EL (cell line): ENCODE data around the gene LPP.

ENCODE experiments used
- DNase-seq: peaks from one replicate; pipeline ENCODE4 v3.0.0-alpha.2; 2016

LPP gene

GRCh38 chr3:188489639-188490405 is 335.9 kb downstream of the LPP start:
- DNase-seq = peak; percentile 61

- DNase-seq = no peak
Observed at GRCh38 chr3:188490416-188490815, 336.5 kb downstream of the LPP start.

GRCh38 chr3:188491276-188491687 is 337.3 kb downstream of the LPP start:
- DNase-seq = peak; percentile 89

- DNase-seq = no peak
Observed at GRCh38 chr3:188496390-188496789, 342.4 kb downstream of the LPP start.

- peak; percentile 66 for DNase-seq
Observed at GRCh38 chr3:188497021-188497420, 343.1 kb downstream of the LPP start.

DNA sequence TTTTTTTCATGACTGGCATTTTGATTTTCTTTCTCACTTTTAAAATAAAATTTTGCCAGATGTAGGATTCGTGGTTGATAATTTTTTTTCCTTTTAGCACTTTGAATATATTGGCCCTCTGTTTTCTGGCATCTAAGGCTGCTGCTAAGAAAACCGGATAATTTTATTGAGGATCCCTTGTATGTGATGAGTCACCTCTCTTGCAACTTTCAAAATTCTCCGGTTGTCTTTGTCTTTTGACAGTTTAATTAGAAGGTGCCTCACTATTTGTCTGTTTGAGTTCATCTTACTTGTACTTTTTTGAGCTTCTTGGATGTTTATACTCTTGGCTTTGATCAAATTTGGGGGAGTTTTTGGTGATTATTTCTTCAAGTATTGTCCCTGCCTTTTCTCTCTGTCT is 349.7 kb downstream of the LPP start:
- DNase-seq = no peak

DNA sequence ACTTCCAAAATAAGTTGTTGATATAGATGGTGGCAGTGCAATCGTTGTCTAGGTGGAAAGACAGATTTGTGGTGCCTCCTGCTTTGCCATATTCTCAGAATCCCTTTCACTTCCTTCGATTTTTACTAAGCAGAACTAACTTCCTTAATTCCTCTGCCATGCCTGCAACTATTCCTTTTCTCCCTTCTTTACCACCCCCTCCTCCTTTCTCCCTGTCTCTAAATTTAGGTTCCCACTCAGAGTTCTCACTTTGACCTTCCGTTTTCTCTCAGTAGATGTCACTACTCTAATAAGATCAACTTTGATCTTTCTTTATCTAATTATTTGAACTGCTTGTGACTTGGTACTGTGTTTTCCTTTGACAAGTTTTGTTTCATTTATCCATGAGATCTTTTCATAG is 351.2 kb downstream of the LPP start:
- DNase-seq = no peak

DNA sequence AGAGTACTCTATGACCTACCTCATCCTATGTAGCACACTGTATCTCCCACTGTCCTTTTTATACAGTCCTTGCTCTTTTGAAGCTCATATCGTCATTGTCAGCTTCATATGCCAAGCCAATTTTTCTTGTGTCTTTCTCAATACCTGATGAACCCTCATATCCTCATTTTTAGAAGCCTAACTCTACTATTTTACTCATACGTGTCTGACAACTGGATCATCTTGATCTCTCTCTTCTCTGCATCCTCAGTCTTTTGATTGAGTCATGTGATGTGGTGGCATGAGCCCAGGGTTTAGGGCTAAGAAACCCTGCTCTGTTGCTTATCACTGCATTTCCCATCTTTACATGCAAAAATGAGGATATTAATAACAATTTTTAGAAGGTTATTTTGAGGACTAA is 352.0 kb downstream of the LPP start:
- no peak for DNase-seq

- DNase-seq = no peak
Observed at GRCh38 chr3:188506446-188506845, 352.5 kb downstream of the LPP start.

- DNase-seq = peak; percentile 91
Observed at GRCh38 chr3:188507244-188507720, 353.3 kb downstream of the LPP start.

GRCh38 chr3:188508454-188508853 is 354.5 kb downstream of the LPP start:
- DNase-seq = no peak

DNA sequence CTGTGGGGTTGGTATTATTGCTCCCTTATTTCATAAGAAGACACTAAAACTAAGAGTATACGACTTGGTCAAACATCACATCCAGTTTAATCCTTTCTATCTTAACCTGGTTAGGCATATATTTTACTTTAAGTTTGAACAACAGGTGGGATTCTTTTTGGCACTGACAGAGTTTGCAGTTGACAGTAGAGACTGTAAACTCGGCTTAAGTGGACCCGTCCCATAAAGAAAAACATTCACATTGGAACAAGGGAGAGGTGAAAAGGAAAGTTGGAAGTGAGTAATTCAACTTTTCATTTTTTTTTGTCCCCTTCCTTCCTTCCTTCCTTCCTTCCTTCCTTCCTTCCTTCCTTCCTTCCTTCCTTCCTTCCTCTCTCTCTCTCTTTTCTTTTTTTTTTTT is 355.4 kb downstream of the LPP start:
- DNase-seq = no peak

GRCh38 chr3:188510366-188510765 is 356.4 kb downstream of the LPP start:
- DNase-seq = peak; percentile 55

DNA sequence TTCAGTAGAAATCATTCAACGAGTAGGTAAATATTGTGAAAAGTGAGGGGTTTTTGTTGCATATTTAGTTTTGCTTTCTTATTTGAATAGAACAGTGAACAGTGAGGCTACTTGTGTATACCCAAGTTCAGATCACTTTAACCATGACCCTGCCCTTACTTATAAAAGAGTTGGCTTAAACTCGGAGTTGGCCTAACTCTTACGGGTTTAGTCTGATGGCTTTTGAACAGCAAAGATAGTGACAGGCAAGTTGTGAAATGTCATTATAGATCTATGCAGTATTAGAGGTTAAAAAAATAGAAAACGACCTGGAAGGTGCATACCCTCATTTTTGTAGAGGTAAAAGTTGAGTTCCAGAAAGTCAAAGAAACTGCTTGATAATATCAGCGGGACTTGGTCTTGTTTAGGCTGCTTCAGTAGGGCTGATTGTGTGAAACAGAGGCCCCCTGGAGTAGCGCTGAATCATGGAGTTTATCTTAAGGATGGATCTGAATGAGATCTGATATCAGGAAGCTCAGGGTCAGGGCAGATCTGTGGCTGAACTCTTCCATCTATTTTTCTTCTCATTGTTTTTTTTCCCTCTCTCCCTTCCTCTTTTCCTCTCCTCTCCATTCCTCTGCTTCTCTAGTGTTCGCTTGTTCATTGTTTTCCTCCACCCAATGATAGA is 359.8 kb downstream of the LPP start:
- no peak for DNase-seq

- no peak for DNase-seq
Observed at GRCh38 chr3:188516515-188516914, 362.6 kb downstream of the LPP start.

DNA sequence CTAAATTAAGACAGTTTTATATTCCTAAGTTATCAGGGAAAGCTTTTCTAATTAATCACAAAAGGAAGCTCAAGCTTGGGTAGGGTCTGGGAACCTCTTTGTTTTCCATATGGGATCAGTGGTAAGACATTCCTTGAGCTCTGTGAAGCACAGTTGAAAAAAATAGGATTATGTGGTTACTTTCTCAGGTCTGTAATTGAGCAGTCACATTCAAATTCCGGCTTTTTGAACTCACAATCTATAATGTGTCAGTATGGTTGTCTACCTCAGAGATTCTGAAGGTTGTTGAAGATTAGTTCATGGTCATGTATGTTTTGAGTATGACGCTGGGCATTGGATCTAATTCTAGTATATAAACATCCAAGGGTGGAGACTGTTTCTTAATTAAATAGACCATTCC is 364.5 kb downstream of the LPP start:
- DNase-seq = no peak

- no peak for DNase-seq
Observed at GRCh38 chr3:188518835-188519452, 365.0 kb downstream of the LPP start.

DNA sequence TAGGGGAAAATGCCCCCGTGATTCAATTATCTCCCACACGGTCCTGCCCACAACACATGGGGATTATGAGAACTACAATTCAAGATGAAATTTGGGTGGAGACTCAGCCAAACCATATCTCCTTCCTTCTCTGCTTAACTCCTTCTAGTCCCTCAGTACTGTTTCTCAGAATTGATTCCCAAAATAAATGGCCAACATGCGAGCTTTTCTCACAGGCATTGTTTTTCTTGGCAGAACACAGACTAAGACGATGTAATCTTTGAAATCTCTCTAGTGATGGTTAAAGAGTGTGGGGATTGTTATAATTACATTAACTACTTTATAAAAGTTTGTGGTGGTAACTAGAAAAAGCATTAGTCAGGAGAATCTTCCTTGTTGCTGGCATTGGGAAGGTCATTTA is 366.5 kb downstream of the LPP start:
- no peak for DNase-seq

DNA sequence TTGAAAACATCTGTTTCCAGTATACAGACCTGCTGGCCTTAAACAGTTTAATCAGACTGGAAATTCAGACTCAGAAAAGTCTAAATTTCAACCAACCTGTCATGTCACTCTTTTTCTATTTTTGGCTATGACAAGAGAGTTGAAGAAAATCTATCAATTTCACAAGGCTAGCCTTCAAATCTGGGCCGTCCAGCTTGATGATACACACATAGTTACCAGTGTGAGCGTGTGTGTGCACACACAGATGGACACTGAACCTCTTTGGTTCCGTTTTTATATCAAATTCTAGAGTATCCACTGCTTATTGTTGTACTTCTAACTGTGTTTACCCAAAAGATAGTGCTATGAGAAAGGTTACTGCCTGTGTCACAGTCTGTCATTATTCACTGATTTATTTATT is 368.2 kb downstream of the LPP start:
- no peak for DNase-seq

- no peak for DNase-seq
Observed at GRCh38 chr3:188523291-188523690, 369.3 kb downstream of the LPP start.

- DNase-seq = no peak
Observed at GRCh38 chr3:188524052-188524451, 370.1 kb downstream of the LPP start.

- DNase-seq = peak; percentile 30
Observed at GRCh38 chr3:188526057-188526456, 372.1 kb downstream of the LPP start.

DNA sequence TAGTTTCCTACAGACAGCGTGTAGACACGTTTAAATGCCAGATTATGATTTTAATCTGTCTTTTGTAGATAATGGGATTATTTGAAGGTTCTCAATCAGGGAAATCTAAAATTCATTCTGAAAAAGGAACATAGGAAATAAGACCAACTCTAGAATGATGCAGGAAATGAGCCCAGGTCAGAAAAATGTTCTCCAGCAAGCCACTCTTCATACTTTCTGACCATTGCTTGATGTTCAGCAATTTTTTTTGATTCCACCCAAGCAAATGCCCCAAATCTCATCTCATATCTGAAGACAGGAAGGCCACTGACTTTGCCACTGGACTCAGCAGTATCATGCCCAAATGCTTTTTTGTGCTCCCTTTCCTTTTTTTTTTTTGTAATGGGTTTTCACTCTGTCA is 373.4 kb downstream of the LPP start:
- DNase-seq = peak; percentile 46

- no peak for DNase-seq
Observed at GRCh38 chr3:188528396-188528795, 374.4 kb downstream of the LPP start.
